Measurements from ENCODE around the gene LIFR.

DNA sequence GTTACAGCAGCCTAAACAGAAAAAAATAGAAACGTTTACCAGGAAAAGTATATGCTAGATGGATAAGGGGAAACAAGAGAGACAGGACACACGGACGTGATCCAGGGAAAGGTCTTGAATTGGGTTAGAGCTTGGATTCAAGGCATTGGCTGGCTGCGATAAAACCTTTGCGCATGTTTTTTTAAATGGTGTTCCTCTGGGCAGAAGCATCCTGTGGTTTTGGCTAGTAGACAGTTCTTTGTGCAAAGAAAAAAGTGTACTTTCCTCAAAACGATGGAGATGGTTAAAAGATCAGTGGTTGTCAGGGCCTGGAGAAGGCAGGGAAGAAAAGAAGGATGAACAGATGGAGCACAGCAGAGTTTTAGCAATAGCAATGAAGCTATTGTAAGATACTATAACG, 37.5 kb upstream of the LIFR start:
- no peak for TF ChIP-seq POLR2A (IDR thresholded peaks at IDR 0.05; ENCODE audit: low read length)
- no peak for TF ChIP-seq GATA1 (IDR thresholded peaks at IDR 0.05; ENCODE audit: low read depth, low read length)

All from erythroblast (primary cell).